Measurements from ENCODE around the gene STK39.
A peak's percentile ranks its signal among the peaks of the same experiment; 100 is the strongest.

STK39 gene

GRCh38 chr2:168079236-168079635 lies 168.2 kb downstream of the STK39 start:
- H3K4me3 ChIP-seq (ENCODE audit: low read length): no peak overlapping the region
- no peak for DNase-seq (ENCODE audit: low read depth, low spot score)

GRCh38 chr2:168076731-168077130 lies 170.7 kb downstream of the STK39 start:
- H3K4me3 ChIP-seq (ENCODE audit: low read length): no peak overlapping the region
- no peak for DNase-seq (ENCODE audit: low read depth, low spot score)

GRCh38 chr2:168075446-168075845 lies 171.9 kb downstream of the STK39 start:
- no peak for DNase-seq (ENCODE audit: low read depth, low spot score)

GRCh38 chr2:168072626-168073303 lies 174.6 kb downstream of the STK39 start:
- DNase-seq (ENCODE audit: low read depth, low spot score): no peak
- no peak overlapping the region for H3K4me3 ChIP-seq (ENCODE audit: low read length)

More at GRCh38 chr2:168075446-168075845, 171.9 kb downstream of the STK39 start:
- H3K4me3 ChIP-seq (ENCODE audit: low read length): no peak overlapping the region

GRCh38 chr2:168064011-168064998 lies 183.1 kb downstream of the STK39 start:
- DNase-seq (ENCODE audit: low read depth, low spot score): no peak
- H3K4me3 ChIP-seq (ENCODE audit: low read length): no peak overlapping the region

GRCh38 chr2:168062936-168063335 lies 184.5 kb downstream of the STK39 start:
- DNase-seq (ENCODE audit: low read depth, low spot score): no peak

GRCh38 chr2:168062054-168062453 lies 185.3 kb downstream of the STK39 start:
- DNase-seq (ENCODE audit: low read depth, low spot score): no peak
- H3K4me3 ChIP-seq (ENCODE audit: low read length): no peak overlapping the region

More at GRCh38 chr2:168062936-168063335, 184.5 kb downstream of the STK39 start:
- H3K4me3 ChIP-seq (ENCODE audit: low read length): no peak overlapping the region

GRCh38 chr2:168060986-168061750 lies 186.2 kb downstream of the STK39 start:
- DNase-seq (ENCODE audit: low read depth, low spot score): peak; percentile 28
- H3K4me3 ChIP-seq (ENCODE audit: low read length): no peak overlapping the region

- no peak overlapping the region for H3K4me3 ChIP-seq (ENCODE audit: low read length)
- DNase-seq (ENCODE audit: low read depth, low spot score): no peak
Measured at GRCh38 chr2:168059758-168060157, 187.6 kb downstream of the STK39 start.

- no peak overlapping the region for H3K4me3 ChIP-seq (ENCODE audit: low read length)
- no peak for DNase-seq (ENCODE audit: low read depth, low spot score)
Measured at GRCh38 chr2:168058675-168059074, 188.7 kb downstream of the STK39 start.

GRCh38 chr2:168056242-168056787 lies 191.1 kb downstream of the STK39 start:
- H3K4me3 ChIP-seq (ENCODE audit: low read length): no peak overlapping the region
- no peak for DNase-seq (ENCODE audit: low read depth, low spot score)

- no peak for DNase-seq (ENCODE audit: low read depth, low spot score)
- no peak overlapping the region for H3K4me3 ChIP-seq (ENCODE audit: low read length)
Measured at GRCh38 chr2:168054657-168055056, 192.7 kb downstream of the STK39 start.

GRCh38 chr2:168053676-168054075 lies 193.7 kb downstream of the STK39 start:
- H3K4me3 ChIP-seq (ENCODE audit: low read length): no peak overlapping the region
- DNase-seq (ENCODE audit: low read depth, low spot score): no peak

- DNase-seq (ENCODE audit: low read depth, low spot score): no peak
- H3K4me3 ChIP-seq (ENCODE audit: low read length): no peak overlapping the region
Measured at GRCh38 chr2:168052773-168053172, 194.6 kb downstream of the STK39 start.

GRCh38 chr2:168050377-168050776 lies 197.0 kb downstream of the STK39 start:
- H3K4me3 ChIP-seq (ENCODE audit: low read length): no peak overlapping the region
- DNase-seq (ENCODE audit: low read depth, low spot score): no peak

- no peak overlapping the region for H3K4me3 ChIP-seq (ENCODE audit: low read length)
- DNase-seq (ENCODE audit: low read depth, low spot score): no peak
Measured at GRCh38 chr2:168049609-168050008, 197.8 kb downstream of the STK39 start.

- no peak overlapping the region for H3K4me3 ChIP-seq (ENCODE audit: low read length)
- no peak for DNase-seq (ENCODE audit: low read depth, low spot score)
Measured at GRCh38 chr2:168047091-168047690, 200.2 kb downstream of the STK39 start.

GRCh38 chr2:168044579-168044978 lies 202.8 kb downstream of the STK39 start:
- no peak for DNase-seq (ENCODE audit: low read depth, low spot score)

GRCh38 chr2:168044176-168044575 lies 203.2 kb downstream of the STK39 start:
- H3K4me3 ChIP-seq (ENCODE audit: low read length): no peak overlapping the region
- DNase-seq (ENCODE audit: low read depth, low spot score): no peak

More at GRCh38 chr2:168044579-168044978, 202.8 kb downstream of the STK39 start:
- H3K4me3 ChIP-seq (ENCODE audit: low read length): no peak overlapping the region
